GM12874 (cell line): ENCODE data around the gene MXD1.

Experiments
- CTCF ChIP-seq: IDR thresholded peaks from 2 replicates; pipeline ENCODE4 v1.5.1; 2011; ENCODE audit warnings: low read depth, mild to moderate bottlenecking, control low read depth, low read length, moderate library complexity; ENCODE audit not compliant: insufficient read depth

MXD1 gene

GRCh38 chr2:69926849-69927515 lies 12.1 kb downstream of the MXD1 start:
- TF ChIP-seq CTCF: no peak

- TF ChIP-seq CTCF: no peak
Measured at GRCh38 chr2:69931832-69932595, 17.1 kb downstream of the MXD1 start.

DNA sequence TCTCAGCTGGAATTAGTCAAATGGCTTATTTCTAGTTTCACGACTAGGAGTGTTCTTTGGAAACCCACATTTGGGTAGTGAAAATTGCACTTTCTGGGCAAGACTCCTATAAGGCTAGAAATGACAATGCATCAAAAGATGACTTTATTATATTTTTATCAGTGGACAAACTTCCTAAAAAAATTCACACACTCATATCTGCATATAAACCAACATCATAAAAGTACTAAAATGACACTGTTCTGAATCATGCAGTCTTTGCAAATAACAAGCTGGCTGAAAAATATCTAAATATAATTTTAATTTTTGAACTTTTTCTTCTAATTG lies 17.6 kb downstream of the MXD1 start:
- no peak for TF ChIP-seq CTCF

GRCh38 chr2:69933254-69933828 lies 18.4 kb downstream of the MXD1 start:
- no peak for TF ChIP-seq CTCF

DNA sequence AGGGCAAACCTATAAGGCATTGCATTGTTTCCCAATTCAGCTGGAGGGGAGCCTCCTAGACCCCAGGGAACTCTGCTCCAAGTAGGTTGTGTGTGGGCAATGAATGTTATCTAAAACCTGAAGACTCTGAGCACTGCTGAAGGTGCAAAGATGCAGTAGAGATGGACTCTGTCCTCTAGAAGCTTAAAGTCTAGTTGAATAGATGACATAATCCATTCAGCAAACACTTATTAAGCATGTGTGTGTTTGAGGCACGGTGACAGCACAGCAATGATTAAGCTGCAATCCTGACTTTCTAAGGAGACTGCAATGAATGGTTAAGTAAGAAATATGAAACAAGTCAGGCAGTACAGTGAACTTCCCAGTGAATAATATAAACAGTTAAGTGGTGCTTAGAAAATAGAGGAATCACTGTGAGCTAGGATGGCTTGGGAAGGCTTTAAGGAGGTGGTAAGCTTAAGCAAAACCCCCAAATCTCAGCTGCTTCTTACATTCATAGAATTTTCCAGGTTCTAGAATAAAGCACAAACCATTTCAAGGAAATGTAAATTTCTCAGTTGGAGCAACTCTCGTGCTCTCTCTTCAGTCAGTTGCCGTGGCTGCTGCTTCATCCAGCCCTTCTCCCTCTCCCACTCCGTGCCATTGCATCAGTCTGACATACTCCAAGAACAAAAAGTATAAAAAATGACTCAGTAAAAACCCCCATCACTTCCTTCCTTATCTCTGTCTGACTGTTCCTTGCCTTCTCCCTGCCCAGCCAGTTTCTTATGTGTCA lies 19.1 kb downstream of the MXD1 start:
- no peak for TF ChIP-seq CTCF

DNA sequence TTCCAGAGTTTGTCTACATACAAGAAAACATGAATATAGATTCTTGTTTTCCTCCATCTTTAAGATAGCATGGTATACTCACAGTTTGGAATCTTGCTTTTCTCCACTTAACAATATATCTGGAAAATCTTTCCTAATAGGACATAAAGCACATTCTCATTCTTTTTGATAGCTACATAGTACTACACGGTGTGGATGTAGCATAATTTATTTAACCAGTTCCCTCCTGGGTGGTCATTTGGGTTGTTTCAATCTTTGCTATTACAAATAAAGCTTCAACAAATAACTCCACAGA lies 19.7 kb downstream of the MXD1 start:
- TF ChIP-seq CTCF: no peak

DNA sequence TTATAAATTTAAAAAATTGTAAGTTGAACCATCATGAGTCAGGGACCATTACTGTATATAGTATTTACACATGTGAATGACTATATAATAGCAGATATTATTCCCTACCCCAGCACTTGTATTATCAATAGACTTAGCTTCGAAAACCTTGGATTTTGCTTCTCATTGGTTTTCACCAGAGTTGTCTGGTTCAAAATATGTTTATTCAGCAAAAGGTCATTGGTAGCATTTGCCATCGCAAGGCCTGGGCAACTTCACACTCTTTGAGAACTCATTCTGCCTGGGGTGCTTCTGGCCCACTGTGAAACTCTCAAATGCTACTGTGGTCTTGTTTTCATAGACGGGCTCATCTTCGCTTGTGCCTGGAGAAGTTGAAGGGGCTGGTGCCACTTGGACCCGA lies 20.1 kb downstream of the MXD1 start:
- no peak for TF ChIP-seq CTCF
